ENCODE data around the gene TRAPPC12.

- no peak for TF ChIP-seq POLR2AphosphoS5 (IDR thresholded peaks at IDR 0.05; ENCODE audit: insufficient read depth in 1 of 2, low read depth in 1 of 2)
- no peak for TF ChIP-seq CTCF (IDR thresholded peaks at IDR 0.05)
- no peak for TF ChIP-seq POLR2A (IDR thresholded peaks at IDR 0.05)
These were observed 14.3 kb upstream of the TRAPPC12 start for GRCh38 chr2:3365219-3365618.

All from vagina (tissue), 2 donors.